Fibroblast of mammary gland (primary cell): Measurements from ENCODE around the gene SLC4A1AP.

Source experiments
- DNase-seq: peaks from one replicate; pipeline ENCODE4 v3.0.0-alpha.2; 2010; ENCODE audit warnings: low read depth
- H3K4me3 ChIP-seq: 2 replicates; pipeline ENCODE4 v1.5.1; 2011; ENCODE audit warnings: low read depth, mild to moderate bottlenecking, low read length, moderate library complexity; ENCODE audit not compliant: control insufficient read depth
- TF ChIP-seq, protein P1 (sequence below): conservative IDR thresholded peaks from 2 replicates; pipeline ENCODE4 v1.5.1; 2011; ENCODE audit warnings: low read depth, low read length, inconsistent platforms; ENCODE audit not compliant: control insufficient read depth, insufficient read depth

Gene SLC4A1AP

GRCh38 chr2:27714053-27714452 is 50.4 kb downstream of the SLC4A1AP start:
- TF ChIP-seq, protein P1, sequence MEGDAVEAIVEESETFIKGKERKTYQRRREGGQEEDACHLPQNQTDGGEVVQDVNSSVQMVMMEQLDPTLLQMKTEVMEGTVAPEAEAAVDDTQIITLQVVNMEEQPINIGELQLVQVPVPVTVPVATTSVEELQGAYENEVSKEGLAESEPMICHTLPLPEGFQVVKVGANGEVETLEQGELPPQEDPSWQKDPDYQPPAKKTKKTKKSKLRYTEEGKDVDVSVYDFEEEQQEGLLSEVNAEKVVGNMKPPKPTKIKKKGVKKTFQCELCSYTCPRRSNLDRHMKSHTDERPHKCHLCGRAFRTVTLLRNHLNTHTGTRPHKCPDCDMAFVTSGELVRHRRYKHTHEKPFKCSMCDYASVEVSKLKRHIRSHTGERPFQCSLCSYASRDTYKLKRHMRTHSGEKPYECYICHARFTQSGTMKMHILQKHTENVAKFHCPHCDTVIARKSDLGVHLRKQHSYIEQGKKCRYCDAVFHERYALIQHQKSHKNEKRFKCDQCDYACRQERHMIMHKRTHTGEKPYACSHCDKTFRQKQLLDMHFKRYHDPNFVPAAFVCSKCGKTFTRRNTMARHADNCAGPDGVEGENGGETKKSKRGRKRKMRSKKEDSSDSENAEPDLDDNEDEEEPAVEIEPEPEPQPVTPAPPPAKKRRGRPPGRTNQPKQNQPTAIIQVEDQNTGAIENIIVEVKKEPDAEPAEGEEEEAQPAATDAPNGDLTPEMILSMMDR: no peak
- H3K4me3 ChIP-seq: no peak overlapping the region
- no peak for DNase-seq

DNA sequence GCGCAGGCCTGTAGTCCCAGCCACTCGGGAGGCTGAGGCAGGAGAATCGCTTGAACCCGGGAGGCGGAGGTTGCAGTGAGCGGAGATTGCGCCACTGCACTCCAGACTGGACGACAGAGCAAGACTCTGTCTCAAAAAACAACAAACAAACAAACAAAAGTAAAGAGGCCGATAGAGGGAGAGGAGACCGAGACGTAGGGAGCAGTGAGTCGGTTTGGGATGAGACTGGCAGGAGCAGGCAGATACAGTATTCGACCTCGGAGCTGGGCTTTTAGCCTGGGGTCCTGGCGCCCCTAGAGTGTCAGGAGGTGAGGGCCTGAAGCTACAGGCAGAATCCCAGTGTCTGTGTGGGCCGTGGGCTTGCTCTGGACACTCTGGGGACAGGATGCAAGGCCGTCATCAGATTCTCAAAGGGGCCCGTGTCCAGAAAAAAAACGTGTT is 51.2 kb downstream of the SLC4A1AP start:
- TF ChIP-seq, protein P1: no peak
- peak overlapping the region; percentile 42 for H3K4me3 ChIP-seq
- DNase-seq: no peak

- H3K4me3 ChIP-seq: peak overlapping the region; percentile 42
- DNase-seq: peak; percentile 58
- TF ChIP-seq, protein P1: no peak
Observed at GRCh38 chr2:27715318-27716210, 51.9 kb downstream of the SLC4A1AP start.

DNA sequence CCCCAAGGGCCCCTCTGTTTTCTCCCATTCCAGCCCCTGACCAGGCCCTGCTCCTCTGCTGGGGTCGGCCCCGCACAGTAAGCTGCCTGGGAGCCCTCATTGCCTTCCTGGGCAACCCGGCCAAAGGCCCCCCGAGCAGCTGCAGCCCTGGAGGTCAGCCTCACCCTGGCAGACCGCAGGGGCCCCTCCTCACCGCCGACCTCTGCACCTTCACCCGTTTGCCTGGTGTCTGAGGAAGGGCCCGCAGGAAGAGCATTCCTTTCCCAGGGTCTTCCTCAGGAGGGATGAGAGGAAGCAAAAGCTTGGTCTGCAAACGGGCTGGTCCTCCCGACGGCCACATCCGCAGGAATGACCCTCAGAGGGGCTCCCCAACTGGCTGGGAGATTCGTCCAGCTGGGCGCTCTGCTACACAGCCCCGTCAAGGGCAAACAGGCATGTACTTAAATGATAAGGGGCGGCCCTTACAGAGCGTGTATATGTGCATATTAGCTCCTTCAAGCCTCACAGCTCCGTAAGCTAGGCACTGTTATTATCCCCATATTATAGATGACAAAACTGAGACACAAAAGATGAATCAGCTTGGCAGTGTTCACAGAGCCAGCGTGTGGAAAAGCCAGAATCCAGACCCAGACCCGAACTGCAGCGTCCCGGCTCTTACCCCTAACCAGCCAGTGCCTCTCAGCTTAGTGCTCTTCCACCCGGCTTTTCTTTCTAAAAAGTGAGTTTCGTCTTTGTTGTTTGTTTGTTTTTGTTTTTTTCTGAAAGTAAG is 52.8 kb downstream of the SLC4A1AP start:
- TF ChIP-seq, protein P1: no peak

GRCh38 chr2:27717070-27717795 is 53.5 kb downstream of the SLC4A1AP start:
- no peak overlapping the region for H3K4me3 ChIP-seq
- peak; percentile 72 for DNase-seq
- TF ChIP-seq, protein P1: no peak

More for the DNA sequence above, 52.8 kb downstream of the SLC4A1AP start:
- H3K4me3 ChIP-seq: no peak overlapping the region
- no peak for DNase-seq

GRCh38 chr2:27720004-27720551 is 56.4 kb downstream of the SLC4A1AP start:
- no peak overlapping the region for H3K4me3 ChIP-seq
- DNase-seq: peak; percentile 98
- TF ChIP-seq, protein P1: no peak
